HAP-1 (cell line): ENCODE data around the gene PRDM16.

ENCODE experiments used
- DNase-seq, 2 experiments: peaks; one replicate each; pipeline ENCODE4 v3.0.0-alpha.2; 2016 to 2020; ENCODE audit warnings: low spot score in 2 of 2
- H3K27me3 ChIP-seq: fragments of 250-450 bp; sonication (Bioruptor Pico); 2 replicates; pipeline ENCODE4 v1.5.1; 2020; ENCODE audit warnings: low read depth, mild to moderate bottlenecking, moderate library complexity
- H3K36me3 ChIP-seq: fragments of 250-450 bp; sonication (Bioruptor Pico); replicated peaks from 2 replicates; pipeline ENCODE4 v1.5.1; 2020; ENCODE audit warnings: mild to moderate bottlenecking
- H3K4me1 ChIP-seq: fragments of 250-450 bp; sonication (Bioruptor Pico); 2 replicates; pipeline ENCODE4 v1.5.1; 2020; ENCODE audit warnings: mild to moderate bottlenecking
- H3K4me3 ChIP-seq: fragments of 250-450 bp; sonication (Bioruptor Pico); 2 replicates; pipeline ENCODE4 v1.5.1; 2020; ENCODE audit warnings: mild to moderate bottlenecking, moderate library complexity
- H3K9me3 ChIP-seq: fragments of 250-450 bp; sonication (Bioruptor Pico); 2 replicates; pipeline ENCODE4 v1.5.1; 2020; ENCODE audit warnings: mild to moderate bottlenecking, moderate library complexity
- in situ Hi-C: fragments of 300-500 bp; cut with MboI; formaldehyde crosslinking; loops from 3 replicates; pipeline ENCODE4 v1.14.3; 2020; ENCODE audit warnings: low sequenced_read_pairs, inconsistent platforms, mixed read lengths

Gene PRDM16

GRCh38 chr1:3135744-3136455, 66.9 kb downstream of the PRDM16 start:
- in situ Hi-C loops, result no loop called here
- Histone ChIP-seq H3K27me3 (no peaks in the 10 kb centered on the region), H3K9me3 (no peaks in the 10 kb centered on the region), H3K4me1 (no peaks in the 10 kb centered on the region), H3K36me3 (no peaks in the 10 kb centered on the region), H3K4me3 (no peak overlapping the region)
- no peak for DNase-seq

DNA sequence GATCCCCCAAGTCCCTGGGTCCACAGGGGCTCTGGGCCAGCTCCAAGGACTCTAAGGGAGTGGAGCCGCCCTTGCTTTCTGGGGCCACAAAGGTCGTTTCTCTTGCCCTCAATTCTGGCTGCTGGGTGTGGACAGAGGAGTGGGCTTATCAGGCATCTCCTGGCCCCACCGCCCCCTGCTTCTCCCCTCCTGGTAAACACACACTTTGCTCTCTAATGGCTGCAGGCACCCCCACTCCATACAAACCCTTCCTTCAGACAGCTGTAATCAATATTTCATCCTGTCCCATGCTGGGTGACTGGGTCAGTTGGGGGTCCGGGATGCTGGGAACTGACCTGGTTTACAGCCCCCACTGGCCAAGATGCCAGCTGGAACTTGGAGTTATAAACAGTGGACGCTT, 67.5 kb downstream of the PRDM16 start:
- Histone ChIP-seq H3K4me1 (no peaks in the 10 kb centered on the region), H3K9me3 (no peaks in the 10 kb centered on the region), H3K27me3 (no peaks in the 10 kb centered on the region), H3K4me3 (no peak overlapping the region), H3K36me3 (no peaks in the 10 kb centered on the region)
- no peak for DNase-seq
- in situ Hi-C loops, result no loop called here

DNA sequence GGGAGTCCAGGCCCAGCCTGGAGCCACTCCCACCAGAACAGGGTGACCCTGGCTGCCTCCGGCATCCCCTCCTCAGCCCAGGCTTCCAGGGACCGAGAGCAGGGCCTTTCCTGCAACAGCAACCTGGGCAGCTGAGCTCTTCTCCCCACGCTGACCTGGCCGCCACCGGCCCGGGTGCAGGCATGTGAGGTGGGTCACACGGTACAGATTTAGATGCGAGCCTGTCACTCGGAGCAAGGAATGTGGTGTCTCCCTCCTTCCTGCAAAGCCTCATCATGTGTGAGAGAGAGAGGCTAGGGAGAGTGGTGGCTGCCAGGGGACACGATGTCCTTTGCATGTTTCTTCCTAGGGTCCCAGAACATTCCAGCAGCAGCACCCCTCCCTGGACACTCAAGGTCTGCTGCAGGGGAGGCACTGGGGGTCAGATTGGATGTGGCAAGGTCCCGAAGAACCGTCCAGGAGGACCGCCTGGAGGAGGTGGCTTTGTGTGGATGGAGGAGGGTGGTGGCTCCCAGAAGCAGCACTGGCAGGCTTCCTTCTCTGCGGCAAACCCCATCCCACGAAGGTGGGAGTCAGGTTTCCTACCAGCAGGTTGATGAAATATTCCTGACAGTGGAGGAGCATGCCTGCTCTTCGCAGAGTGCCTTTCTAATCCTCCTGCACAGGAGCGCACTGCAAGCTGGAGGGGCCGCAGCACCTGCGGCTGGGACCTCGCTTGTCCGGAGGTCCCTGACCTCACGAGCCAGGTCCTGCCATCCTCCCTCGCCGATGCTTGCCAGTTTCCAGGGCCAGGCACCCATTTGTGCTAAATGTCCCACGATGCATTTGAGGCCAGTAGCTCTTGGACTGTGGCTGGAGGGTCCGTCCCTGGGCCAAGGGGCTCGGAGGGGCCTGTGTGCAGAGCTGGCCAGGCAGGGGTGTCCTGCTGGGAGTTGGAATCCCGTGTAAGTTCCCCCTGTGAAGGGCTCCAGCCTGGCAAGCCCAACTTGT, 68.4 kb downstream of the PRDM16 start:
- H3K36me3 ChIP-seq, result no peaks in the 10 kb centered on the region
- in situ Hi-C loops, result no loop called here
- H3K9me3 ChIP-seq, result no peaks in the 10 kb centered on the region
- H3K4me3 ChIP-seq, result no peak overlapping the region
- H3K4me1 ChIP-seq, result no peaks in the 10 kb centered on the region
- H3K27me3 ChIP-seq, result no peaks in the 10 kb centered on the region
- no peak for DNase-seq

DNA sequence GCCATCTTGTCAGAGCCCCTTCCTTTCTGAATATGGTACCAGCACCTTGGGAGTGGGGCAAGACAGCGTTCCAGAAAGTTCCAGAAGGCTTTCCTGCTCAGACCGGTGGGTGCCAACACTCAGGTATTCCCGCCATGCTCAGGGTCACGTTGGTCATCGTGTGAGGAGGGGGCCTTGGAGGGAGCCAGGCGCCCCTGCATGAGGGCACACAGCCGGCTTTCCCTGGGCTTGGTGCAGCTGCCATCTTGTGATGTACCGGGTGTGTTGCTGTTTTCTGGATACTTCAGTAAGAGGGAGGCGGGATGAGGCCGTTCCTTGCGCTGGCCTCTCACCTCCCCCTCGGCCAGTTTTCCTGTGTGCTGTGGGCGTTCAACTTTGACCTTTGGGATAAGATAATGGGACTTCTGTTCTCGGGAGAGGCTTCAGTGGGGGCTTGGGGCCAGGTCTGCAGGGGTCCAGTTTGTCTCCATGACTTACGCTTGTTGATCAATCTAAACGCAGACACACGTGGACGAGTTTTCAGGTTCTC, 69.7 kb downstream of the PRDM16 start:
- no peak for DNase-seq
- H3K36me3 ChIP-seq, result no peaks in the 10 kb centered on the region
- H3K4me3 ChIP-seq, result no peak overlapping the region
- in situ Hi-C loops, result no loop called here
- H3K27me3 ChIP-seq, result no peaks in the 10 kb centered on the region
- H3K4me1 ChIP-seq, result no peaks in the 10 kb centered on the region
- H3K9me3 ChIP-seq, result no peaks in the 10 kb centered on the region

GRCh38 chr1:3139451-3139852, 70.4 kb downstream of the PRDM16 start:
- Histone ChIP-seq H3K4me3 (no peak overlapping the region), H3K27me3 (no peaks in the 10 kb centered on the region), H3K4me1 (no peaks in the 10 kb centered on the region), H3K9me3 (no peaks in the 10 kb centered on the region), H3K36me3 (no peaks in the 10 kb centered on the region)
- DNase-seq, result no peak
- in situ Hi-C loops, result no loop called here

DNA sequence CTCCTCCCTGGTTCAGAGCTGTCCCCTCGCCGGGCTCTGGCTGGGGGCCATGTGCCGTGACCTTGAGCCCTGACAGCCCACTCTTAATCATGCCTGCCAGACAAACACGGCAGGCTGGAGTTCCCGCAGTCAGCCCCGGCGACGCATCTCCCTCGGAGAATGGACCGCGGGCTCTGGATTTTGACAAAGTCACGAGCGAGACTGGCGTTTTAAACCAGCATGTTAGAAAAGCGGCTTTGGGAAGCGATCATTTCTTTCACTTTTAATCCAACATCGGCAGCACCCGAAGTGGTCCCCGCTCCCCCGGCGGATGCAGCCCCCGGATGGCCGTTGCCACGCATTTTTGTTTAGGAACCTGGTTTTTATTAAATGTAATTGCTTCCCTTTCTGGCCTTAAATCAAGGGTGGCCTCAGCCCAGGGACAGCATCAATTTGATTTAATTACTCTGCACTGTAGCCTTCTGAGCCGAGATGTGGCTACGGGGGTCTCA, 70.9 kb downstream of the PRDM16 start:
- no peak for DNase-seq
- H3K4me1 ChIP-seq, result no peaks in the 10 kb centered on the region
- H3K9me3 ChIP-seq, result no peaks in the 10 kb centered on the region
- no peak overlapping the region for H3K4me3 ChIP-seq
- in situ Hi-C loops, result no loop called here
- H3K36me3 ChIP-seq, result no peaks in the 10 kb centered on the region
- H3K27me3 ChIP-seq, result no peaks in the 10 kb centered on the region

GRCh38 chr1:3140437-3140836, 71.4 kb downstream of the PRDM16 start:
- H3K36me3 ChIP-seq, result no peaks in the 10 kb centered on the region
- H3K4me3 ChIP-seq, result no peak overlapping the region
- in situ Hi-C loops, result no loop called here
- H3K9me3 ChIP-seq, result no peaks in the 10 kb centered on the region
- no peaks in the 10 kb centered on the region for H3K4me1 ChIP-seq
- no peaks in the 10 kb centered on the region for H3K27me3 ChIP-seq
- DNase-seq, result no peak

- no peak for DNase-seq
- Histone ChIP-seq H3K27me3 (no peaks in the 10 kb centered on the region), H3K36me3 (no peaks in the 10 kb centered on the region), H3K4me3 (no peak overlapping the region), H3K9me3 (no peaks in the 10 kb centered on the region), H3K4me1 (no peaks in the 10 kb centered on the region)
- in situ Hi-C loops, result no loop called here
Observed at GRCh38 chr1:3141129-3141528, 72.1 kb downstream of the PRDM16 start.

- Histone ChIP-seq H3K36me3 (no peaks in the 10 kb centered on the region), H3K4me3 (no peak overlapping the region), H3K27me3 (no peaks in the 10 kb centered on the region), H3K9me3 (no peaks in the 10 kb centered on the region), H3K4me1 (no peaks in the 10 kb centered on the region)
- DNase-seq, result no peak
- in situ Hi-C loops, result no loop called here
Observed at GRCh38 chr1:3141836-3142235, 72.8 kb downstream of the PRDM16 start.

DNA sequence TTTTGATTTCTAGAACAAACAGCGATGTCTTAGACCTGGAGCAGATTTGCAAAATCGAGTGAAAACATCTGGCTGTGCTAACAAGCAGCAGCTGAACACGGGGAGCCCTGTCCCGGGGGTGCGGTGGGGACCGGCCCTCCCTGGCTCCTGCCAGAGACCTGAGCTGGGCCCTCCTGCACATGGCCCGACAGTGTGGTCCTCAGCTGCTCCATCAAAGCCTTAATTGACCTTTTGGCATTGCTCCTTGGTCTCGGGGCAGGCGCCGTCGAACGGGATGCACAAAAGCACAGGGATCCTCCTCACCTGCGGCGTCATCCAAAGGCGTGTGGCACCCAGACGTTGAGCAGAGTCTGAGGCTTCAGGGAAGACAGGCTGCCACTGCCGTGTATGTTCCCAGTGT, 73.2 kb downstream of the PRDM16 start:
- Histone ChIP-seq H3K27me3 (no peaks in the 10 kb centered on the region), H3K9me3 (no peaks in the 10 kb centered on the region), H3K4me3 (no peak overlapping the region), H3K4me1 (no peaks in the 10 kb centered on the region), H3K36me3 (no peaks in the 10 kb centered on the region)
- no peak for DNase-seq
- in situ Hi-C loops, result no loop called here

- Histone ChIP-seq H3K36me3 (no peaks in the 10 kb centered on the region), H3K4me1 (no peaks in the 10 kb centered on the region), H3K4me3 (no peak overlapping the region), H3K27me3 (no peaks in the 10 kb centered on the region), H3K9me3 (no peaks in the 10 kb centered on the region)
- in situ Hi-C loops, result no loop called here
- no peak for DNase-seq
Observed at GRCh38 chr1:3142751-3143150, 73.7 kb downstream of the PRDM16 start.

- no peak for DNase-seq
- Histone ChIP-seq H3K4me1 (no peaks in the 10 kb centered on the region), H3K9me3 (no peaks in the 10 kb centered on the region), H3K36me3 (no peaks in the 10 kb centered on the region), H3K4me3 (no peak overlapping the region), H3K27me3 (no peaks in the 10 kb centered on the region)
- in situ Hi-C loops, result no loop called here
Observed at GRCh38 chr1:3145532-3146325, 76.7 kb downstream of the PRDM16 start.

GRCh38 chr1:3146458-3146857, 77.5 kb downstream of the PRDM16 start:
- Histone ChIP-seq H3K9me3 (no peaks in the 10 kb centered on the region), H3K4me3 (no peak overlapping the region), H3K36me3 (no peaks in the 10 kb centered on the region), H3K4me1 (no peaks in the 10 kb centered on the region), H3K27me3 (no peaks in the 10 kb centered on the region)
- in situ Hi-C loops, result no loop called here
- no peak for DNase-seq
